GM21737 (cell line): ENCODE results near the gene SYNE1.

Experiments used
- ATAC-seq: cut with Tn5 transposase; IDR thresholded peaks from one replicate; pipeline ENCODE4 v1.9.1; 2021; ENCODE audit warnings: mild to moderate bottlenecking, moderate library complexity; ENCODE audit not compliant: unreplicated experiment

SYNE1 gene

DNA sequence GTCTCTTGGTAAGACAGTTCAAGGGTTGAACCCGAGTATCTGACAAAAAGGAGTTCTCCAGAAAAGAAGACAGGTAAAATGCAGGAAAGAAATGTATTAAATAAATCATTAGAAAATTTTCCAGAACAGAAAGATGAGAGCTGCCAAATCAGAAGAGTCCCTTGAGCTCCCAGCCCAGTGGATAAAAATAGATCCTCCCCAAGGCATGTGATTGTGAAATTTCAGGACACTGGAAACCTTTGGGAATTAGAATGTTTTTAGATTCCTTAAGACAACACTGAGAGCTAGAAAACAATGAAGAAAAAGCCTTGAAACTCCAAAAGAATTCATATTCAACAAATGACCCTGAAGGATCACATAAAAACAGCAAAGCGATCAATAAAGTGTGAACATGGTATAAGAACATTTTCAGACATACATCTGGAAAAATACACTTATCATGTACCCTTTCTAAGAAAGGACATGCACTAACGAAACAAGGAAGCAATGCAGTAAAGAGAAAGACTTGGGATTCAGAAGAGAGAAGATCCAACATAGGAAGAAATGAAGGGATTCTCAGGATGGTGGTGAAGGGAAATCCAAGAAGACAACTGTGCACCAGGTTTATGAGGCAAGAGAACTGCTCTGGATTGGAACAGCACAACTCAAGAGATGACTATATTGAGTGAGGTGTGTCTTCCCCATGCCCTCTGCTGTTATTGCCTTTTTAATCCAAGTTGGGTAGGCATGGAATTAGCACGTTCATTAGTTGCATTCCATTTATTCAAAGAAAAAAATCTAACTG is 390.4 kb downstream of the SYNE1 start:
- no peak for ATAC-seq

DNA sequence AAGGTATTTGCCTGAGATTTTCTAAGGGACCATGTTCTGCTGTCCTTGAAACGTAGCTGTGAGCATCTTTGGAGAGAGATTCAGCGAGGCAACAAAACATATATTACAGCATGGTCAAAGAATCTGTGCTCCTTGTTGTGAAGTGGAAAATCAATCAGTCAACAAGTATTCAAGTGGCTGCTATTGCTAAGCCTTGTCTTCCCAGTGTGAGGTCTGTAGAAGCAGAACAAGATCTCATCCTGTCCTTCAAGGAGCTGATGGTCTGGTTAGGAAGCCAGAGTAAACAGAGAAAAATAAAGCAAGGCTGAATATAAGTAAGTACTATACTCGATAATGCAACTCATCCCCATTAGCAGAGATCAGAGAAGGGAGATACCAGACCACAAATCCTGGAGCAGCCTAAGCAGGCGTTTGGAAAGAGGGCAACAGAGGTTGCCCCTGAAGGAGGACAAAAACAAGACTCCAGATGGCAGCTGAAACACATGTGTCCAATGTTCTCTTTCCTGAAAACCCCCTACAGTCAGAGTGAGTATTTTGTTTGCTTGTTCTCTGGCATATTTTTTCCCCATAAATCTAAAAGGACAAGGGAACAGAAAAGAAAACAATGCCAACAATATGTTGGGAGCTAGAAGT is 392.0 kb downstream of the SYNE1 start:
- no peak for ATAC-seq

DNA sequence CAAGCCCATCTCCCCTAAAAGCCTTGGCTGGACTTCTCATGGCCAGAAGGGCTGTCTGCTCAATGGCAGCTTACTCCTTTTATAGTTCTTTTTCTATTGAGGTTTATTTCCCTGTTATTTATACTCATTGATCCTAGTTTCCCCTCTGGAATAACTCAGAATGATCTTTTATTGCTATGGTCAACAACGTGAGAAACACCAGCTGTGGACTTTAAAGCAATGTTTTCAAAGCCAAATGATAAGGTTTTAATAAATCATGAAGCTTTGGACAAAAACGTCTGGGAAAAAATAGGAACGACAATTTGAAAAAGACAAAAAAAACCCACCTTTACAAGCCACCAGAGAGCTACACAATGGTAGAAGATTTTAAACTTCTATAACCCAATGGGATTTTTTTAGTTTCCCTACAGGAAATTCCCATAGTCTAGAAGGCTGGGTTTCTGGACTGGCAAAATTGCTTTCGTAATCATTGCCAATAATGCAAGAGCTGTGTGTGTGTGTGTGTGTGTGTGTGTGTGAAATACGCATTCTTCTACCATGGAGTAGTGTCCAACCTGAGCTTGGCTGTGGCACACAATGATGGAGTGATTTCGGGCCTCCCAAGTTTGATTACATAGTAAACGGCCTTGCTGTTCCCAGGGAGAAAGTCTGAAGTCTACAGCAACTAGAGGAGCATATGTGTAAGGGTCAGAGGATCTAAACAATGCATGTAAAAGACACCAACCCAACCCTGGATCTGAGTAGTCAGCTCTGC is 396.0 kb downstream of the SYNE1 start:
- no peak for ATAC-seq

- ATAC-seq, result no peak
These were observed 396.7 kb downstream of the SYNE1 start for GRCh38 chr6:152240436-152240835.

DNA sequence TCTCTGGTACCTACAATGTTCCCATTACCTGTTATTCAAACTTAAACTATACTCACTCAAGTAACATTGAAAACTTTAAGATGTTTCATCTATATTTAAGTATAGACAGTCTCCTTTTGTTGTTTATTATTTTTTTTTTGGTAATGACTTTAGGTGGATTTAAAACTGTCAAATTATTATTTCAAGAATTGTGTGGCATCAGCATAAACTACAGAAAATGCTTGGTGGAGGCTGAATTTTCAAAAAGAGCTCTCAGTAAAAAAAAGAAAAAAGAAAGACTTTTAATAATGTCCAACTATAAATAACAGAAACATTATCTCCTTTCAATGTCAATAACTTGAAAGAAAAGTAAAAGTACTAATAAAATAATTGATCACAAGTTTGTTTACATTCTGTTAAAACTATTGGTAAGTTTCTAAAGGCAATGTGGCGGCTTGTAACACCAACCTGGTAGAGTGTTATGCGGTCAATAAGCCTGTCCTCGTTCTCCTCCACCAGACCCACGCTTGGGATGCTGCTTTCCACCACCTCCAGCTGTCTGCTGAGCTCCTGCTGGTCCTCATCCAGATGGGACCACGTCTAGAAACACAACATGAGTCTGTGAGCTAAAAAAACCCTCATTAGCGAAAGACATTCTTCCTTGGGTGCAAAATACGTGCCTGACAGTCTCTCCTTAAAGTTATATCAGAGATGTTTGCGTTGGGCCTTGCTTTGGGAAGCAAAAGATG is 400.6 kb downstream of the SYNE1 start:
- no peak for ATAC-seq

DNA sequence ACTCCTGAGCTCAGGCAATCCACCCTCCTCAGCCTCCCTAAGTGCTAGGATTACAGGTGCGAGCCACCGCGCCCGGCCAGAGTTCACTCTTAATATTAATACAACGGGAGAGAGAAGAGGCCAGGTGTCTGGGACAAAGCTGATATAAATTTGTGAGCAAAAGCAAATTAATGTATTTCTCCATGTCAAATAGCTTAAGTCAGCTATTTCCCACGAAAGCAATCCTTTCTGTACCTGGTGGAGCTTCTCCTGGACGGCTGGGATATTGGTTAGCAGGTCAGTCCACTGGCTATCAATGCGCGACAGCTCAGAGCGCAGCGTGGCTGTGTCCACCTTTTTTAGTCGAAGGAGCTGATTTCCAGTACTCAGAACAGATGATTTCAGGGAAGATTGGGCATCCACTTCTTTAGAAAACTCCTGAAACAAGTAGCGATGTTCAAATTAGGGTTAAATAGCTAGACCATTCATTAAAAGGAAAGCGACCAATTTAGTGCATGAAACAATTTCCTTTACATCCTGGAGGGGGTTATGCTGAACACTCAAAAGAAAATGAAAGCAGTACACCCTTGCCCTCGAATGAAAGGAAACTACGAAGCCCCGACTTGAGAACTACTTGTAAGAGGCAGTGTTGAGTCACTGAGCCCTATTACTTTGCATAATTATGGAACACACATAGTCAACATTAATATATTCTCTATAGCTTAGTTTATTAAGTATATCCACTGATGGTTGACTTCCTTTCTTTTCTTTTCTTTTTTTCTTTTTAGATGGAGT is 403.4 kb downstream of the SYNE1 start:
- no peak for ATAC-seq

GRCh38 chr6:152232501-152233151 is 404.5 kb downstream of the SYNE1 start:
- no peak for ATAC-seq

GRCh38 chr6:152229330-152229729 is 407.8 kb downstream of the SYNE1 start:
- ATAC-seq, result no peak

GRCh38 chr6:152226119-152226518 is 411.0 kb downstream of the SYNE1 start:
- no peak for ATAC-seq

DNA sequence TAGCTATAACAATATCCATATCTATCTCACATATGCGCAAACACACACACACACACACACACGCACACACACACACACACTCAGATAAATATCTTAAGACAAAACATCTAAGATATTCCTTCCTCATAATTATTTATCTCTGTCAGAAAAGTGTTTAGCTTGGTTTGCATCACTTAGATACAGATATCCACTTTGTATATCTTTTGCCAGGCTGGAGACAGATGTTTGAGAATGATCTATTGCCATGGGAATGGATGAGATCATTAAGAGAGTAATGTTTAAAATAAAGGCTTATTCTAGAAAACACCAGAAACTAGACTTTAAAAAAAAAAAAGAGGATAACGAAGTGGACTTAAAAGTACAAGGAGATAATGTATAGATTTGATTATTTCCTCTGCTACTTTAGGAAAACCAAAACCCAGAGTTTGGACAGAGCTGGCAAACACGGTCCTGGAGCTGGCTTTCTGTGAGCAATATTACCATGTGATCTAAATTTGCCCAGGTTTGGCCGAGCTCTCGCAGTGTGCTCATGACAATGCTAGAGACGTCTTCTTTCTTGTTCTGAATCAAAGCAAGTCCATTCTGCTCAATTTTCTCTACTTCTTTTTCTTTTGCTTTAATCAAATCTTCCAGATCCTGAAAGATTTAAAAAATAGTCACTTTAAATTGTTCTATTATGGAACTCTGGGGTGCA is 411.8 kb downstream of the SYNE1 start:
- no peak for ATAC-seq

GRCh38 chr6:152223636-152224035 is 413.5 kb downstream of the SYNE1 start:
- ATAC-seq, result no peak

GRCh38 chr6:152221806-152222628 is 415.1 kb downstream of the SYNE1 start:
- ATAC-seq, result no peak

GRCh38 chr6:152220786-152221185 is 416.4 kb downstream of the SYNE1 start:
- ATAC-seq, result no peak

DNA sequence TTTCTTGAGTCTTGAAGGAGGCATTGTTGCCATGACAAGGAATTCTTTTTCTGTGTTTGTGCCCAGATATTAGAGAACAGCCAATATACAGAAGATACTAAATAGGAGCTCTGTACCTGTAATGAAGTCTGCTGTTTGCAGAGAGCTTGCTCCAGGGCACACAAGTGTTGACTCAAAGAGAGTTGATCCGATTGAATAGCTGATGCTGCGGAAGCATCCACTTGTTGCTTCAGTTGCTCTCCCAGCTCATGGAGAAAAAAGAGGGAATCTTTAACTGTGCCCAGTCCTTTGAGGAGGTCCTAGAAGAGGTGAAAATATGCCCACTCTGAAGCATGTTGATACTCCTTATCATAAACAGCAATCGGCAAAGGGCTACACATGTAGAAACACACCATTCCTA is 418.3 kb downstream of the SYNE1 start:
- no peak for ATAC-seq

- ATAC-seq, result no peak
These were observed 424.7 kb downstream of the SYNE1 start for GRCh38 chr6:152212437-152212836.

- ATAC-seq, result no peak
These were observed 428.0 kb downstream of the SYNE1 start for GRCh38 chr6:152209211-152209610.

DNA sequence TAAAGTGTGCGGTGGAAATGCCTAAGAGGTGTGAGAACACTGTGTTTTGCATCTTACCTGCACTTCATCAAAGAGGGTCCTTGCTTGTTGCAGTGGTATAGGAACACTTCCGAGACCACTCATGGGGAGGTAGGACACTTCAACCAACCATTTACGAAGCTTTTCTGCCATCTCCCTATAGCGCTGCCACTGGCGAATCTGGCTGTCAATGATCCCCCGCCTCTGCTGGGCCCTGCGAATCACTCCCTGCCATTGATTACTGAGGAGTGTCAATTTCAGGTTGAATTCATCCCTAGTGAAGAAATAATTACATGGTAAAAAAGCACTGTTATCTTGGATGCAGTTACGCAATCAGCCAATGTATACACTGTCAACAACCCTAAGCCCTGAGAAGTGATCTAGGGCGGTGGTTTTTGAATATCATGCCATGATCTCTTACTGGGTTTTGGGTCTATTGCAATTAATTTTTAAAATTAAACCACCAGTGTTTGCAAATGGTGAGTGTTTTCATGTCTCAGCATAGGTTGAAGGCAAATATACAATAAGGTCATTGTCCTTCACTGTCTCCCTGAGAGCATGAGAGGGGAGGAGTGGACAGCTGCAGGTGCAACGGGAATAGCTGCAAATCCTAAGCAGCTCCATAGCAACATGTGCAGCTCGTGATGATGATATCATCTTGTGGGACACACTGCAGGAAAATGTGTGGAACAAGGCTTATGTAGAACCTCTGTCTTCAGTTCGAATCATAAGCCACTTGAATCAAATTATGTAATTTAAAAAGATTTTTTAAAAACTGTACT is 429.0 kb downstream of the SYNE1 start:
- ATAC-seq, result no peak
